Keratinocyte (primary cell): ENCODE measurements around the gene ANKRD34A.

ENCODE experiments used
- CTCF ChIP-seq, 3 experiments: IDR thresholded peaks in 1 of 3; conservative IDR thresholded peaks in 1 of 3; optimal IDR thresholded peaks in 1 of 3; 2 replicates in 2 of 3; 3 replicates in 1 of 3; pipeline versions ENCODE3 to v1.5.1; 2011; ENCODE audit warnings: low read length in 3 of 3, mild to moderate bottlenecking in 3 of 3, moderate library complexity in 2 of 3, control low read depth in 1 of 3, inconsistent platforms in 1 of 3; ENCODE audit not compliant: insufficient read depth in 2 of 3; ENCODE audit errors: extremely low read depth in 1 of 3
- EZH2 ChIP-seq: IDR thresholded peaks from one replicate; pipeline ENCODE4 v1.6.1; 2012; ENCODE audit warnings: inconsistent platforms, mild to moderate bottlenecking, low read length, moderate library complexity

GRCh38 chr1:146010126-146010738 lies 45.9 kb upstream of the ANKRD34A start:
- no peak for TF ChIP-seq CTCF (optimal IDR thresholded peaks at IDR 0.05 in 1 of 3, IDR thresholded peaks at IDR 0.05 in 1 of 3, conservative IDR thresholded peaks at IDR 0.05 in 1 of 3; ENCODE audit: extremely low read depth in 1 of 3, insufficient read depth in 2 of 3, low read length in 3 of 3)
- no peak for TF ChIP-seq EZH2
